NCI-H146 treated with DMSO at 0.1 percent for 48 hours (cell line): Measurements from ENCODE around the gene AGBL2.
"Not testable (repeated sequence)": the region's sequence is repeated elsewhere in the genome, so short reads cannot be mapped to it uniquely, and the experiment has no call there.

Experiments used
- DNase-seq: peaks from one replicate; lab custom pipeline; 2025; ENCODE audit not compliant: unreplicated experiment; lab: John Stamatoyannopoulos, UW

AGBL2 gene

GRCh38 chr11:47715082-47715669 is at the start of gene AGBL2:
Gene AGBL2, minus strand, starts transcription at chr11:47715369. Its CDS starts 719 bp downstream, at chr11:47714650.
- peak; percentile 67 for DNase-seq

GRCh38 chr11:47759291-47759690 is 44.1 kb upstream of the AGBL2 start:
- not testable (repeated sequence) for DNase-seq

- no peak for DNase-seq
These were observed 41.0 kb upstream of the AGBL2 start for GRCh38 chr11:47756208-47756607.

GRCh38 chr11:47750725-47751124 is 35.6 kb upstream of the AGBL2 start:
- no peak for DNase-seq

- DNase-seq, result not testable (repeated sequence)
These were observed 27.3 kb upstream of the AGBL2 start for GRCh38 chr11:47742494-47742893.

- DNase-seq, result not testable (repeated sequence)
These were observed 22.6 kb upstream of the AGBL2 start for GRCh38 chr11:47737817-47738216.

- DNase-seq, result no peak
These were observed 17.1 kb upstream of the AGBL2 start for GRCh38 chr11:47732271-47732670.

- no peak for DNase-seq
These were observed 16.3 kb upstream of the AGBL2 start for GRCh38 chr11:47731475-47731874.

GRCh38 chr11:47726878-47727514 is 11.8 kb upstream of the AGBL2 start:
- DNase-seq, result no peak

- DNase-seq, result no peak
These were observed 10.9 kb upstream of the AGBL2 start for GRCh38 chr11:47726118-47726442.

- no peak for DNase-seq
These were observed 10.4 kb upstream of the AGBL2 start for GRCh38 chr11:47725442-47726117.

GRCh38 chr11:47724041-47724729 is 9.0 kb upstream of the AGBL2 start:
- DNase-seq, result no peak

- DNase-seq, result no peak
These were observed 7.9 kb upstream of the AGBL2 start for GRCh38 chr11:47723041-47723440.

- DNase-seq, result no peak
These were observed 5.5 kb upstream of the AGBL2 start for GRCh38 chr11:47720651-47721050.

GRCh38 chr11:47716692-47717091 is 1.5 kb upstream of the AGBL2 start:
- DNase-seq, result no peak

- peak; percentile 19 for DNase-seq
These were observed 551 bp downstream of the AGBL2 start for GRCh38 chr11:47714554-47715081.

- DNase-seq, result no peak
These were observed 3.4 kb downstream of the AGBL2 start for GRCh38 chr11:47711816-47712215.

GRCh38 chr11:47711225-47711624 is 3.9 kb downstream of the AGBL2 start:
- no peak for DNase-seq

- not testable (repeated sequence) for DNase-seq
These were observed 7.8 kb downstream of the AGBL2 start for GRCh38 chr11:47707275-47707786.

GRCh38 chr11:47705721-47706120 is 9.4 kb downstream of the AGBL2 start:
- no peak for DNase-seq

- DNase-seq, result no peak
These were observed 23.2 kb downstream of the AGBL2 start for GRCh38 chr11:47691979-47692378.
